SK-N-SH (cell line): Measurements from ENCODE around the gene CCND1.

Source experiments
- EP300 ChIP-seq, 2 experiments: IDR thresholded peaks; 2 replicates each; pipeline versions ENCODE4 v1.4.0 to v1.6.1; 2012; ENCODE audit warnings: borderline replicate concordance in 1 of 2, low read depth in 1 of 2, low read length in 1 of 2
- EZH2phosphoT487 ChIP-seq: fragments of 200-600 bp; sonication (generic); IDR thresholded peaks from 2 replicates; pipeline ENCODE4 v1.6.1; 2017; ENCODE audit warnings: low read depth, mixed run types, mild to moderate bottlenecking, antibody characterized with exemption, moderate library complexity, borderline replicate concordance
- FOXM1 ChIP-seq: IDR thresholded peaks from 2 replicates; pipeline ENCODE4 v1.4.0; 2012; ENCODE audit warnings: low read depth, mild to moderate bottlenecking
- GABPA ChIP-seq: IDR thresholded peaks from 2 replicates; pipeline ENCODE4 v1.4.0; 2012; ENCODE audit warnings: low read depth, mild to moderate bottlenecking
- MXI1 ChIP-seq: IDR thresholded peaks from 2 replicates; pipeline ENCODE4 v1.6.1; 2012; ENCODE audit warnings: mild to moderate bottlenecking, low read depth, low read length, improper control_type of control experiment
- NRF1 ChIP-seq: IDR thresholded peaks from 2 replicates; pipeline ENCODE4 v1.6.1; 2012; ENCODE audit warnings: low read depth, mild to moderate bottlenecking, low read length
- POLR2AphosphoS5 ChIP-seq: IDR thresholded peaks from 2 replicates; pipeline ENCODE4 v1.6.1; 2012; ENCODE audit warnings: low read depth, low read length
- RAD21 ChIP-seq: IDR thresholded peaks from 2 replicates; pipeline ENCODE4 v1.6.1; 2012; ENCODE audit warnings: mild to moderate bottlenecking, low read length
- RFX5 ChIP-seq: IDR thresholded peaks from 2 replicates; pipeline ENCODE4 v1.6.1; 2012; ENCODE audit warnings: mild to moderate bottlenecking, improper control_type of control experiment, low read length
- TF ChIP-seq, protein P1 (sequence below): fragments of 200-600 bp; sonication (generic); IDR thresholded peaks from 2 replicates; pipeline ENCODE4 v1.6.1; 2017; ENCODE audit warnings: antibody characterized with exemption, mild to moderate bottlenecking, moderate library complexity
- TF ChIP-seq, protein P2 (sequence below): IDR thresholded peaks from 2 replicates; pipeline ENCODE4 v1.6.1; 2012; ENCODE audit warnings: mild to moderate bottlenecking, low read depth, low read length, moderate library complexity
- TF ChIP-seq, protein P3 (sequence below): fragments of 150-350 bp; IDR thresholded peaks from 2 replicates; pipeline ENCODE4 v1.6.1; 2017; ENCODE audit warnings: antibody characterized with exemption, low read length, low read depth, borderline replicate concordance

DNA sequence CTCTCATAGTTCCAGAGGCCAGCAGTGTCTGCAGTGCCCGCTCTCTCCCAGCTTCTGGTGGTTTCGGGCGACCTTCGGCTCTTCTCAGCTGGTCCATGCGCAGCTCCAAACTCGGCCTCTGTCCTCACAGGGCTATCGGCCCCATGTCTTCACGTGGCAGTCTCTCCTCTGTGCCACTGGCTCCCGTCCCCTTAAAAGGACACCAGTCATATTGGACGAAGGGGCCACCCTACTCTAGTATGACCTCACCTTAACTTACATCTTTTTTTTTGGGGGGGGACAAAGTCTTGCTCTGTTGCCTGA is 20.4 kb downstream of the CCND1 start:
- TF ChIP-seq, protein P1, sequence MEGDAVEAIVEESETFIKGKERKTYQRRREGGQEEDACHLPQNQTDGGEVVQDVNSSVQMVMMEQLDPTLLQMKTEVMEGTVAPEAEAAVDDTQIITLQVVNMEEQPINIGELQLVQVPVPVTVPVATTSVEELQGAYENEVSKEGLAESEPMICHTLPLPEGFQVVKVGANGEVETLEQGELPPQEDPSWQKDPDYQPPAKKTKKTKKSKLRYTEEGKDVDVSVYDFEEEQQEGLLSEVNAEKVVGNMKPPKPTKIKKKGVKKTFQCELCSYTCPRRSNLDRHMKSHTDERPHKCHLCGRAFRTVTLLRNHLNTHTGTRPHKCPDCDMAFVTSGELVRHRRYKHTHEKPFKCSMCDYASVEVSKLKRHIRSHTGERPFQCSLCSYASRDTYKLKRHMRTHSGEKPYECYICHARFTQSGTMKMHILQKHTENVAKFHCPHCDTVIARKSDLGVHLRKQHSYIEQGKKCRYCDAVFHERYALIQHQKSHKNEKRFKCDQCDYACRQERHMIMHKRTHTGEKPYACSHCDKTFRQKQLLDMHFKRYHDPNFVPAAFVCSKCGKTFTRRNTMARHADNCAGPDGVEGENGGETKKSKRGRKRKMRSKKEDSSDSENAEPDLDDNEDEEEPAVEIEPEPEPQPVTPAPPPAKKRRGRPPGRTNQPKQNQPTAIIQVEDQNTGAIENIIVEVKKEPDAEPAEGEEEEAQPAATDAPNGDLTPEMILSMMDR: no peak
- TF ChIP-seq GABPA (no peak), EZH2phosphoT487 (no peak), RAD21 (no peak), RFX5 (no peak), EP300 (IDR thresholded peaks at IDR 0.05; ENCODE audit: borderline replicate concordance in 1 of 2, low read depth in 1 of 2, low read length in 1 of 2) (no peak), FOXM1 (no peak), POLR2AphosphoS5 (no peak), NRF1 (no peak), MXI1 (no peak)
- TF ChIP-seq, protein P2, sequence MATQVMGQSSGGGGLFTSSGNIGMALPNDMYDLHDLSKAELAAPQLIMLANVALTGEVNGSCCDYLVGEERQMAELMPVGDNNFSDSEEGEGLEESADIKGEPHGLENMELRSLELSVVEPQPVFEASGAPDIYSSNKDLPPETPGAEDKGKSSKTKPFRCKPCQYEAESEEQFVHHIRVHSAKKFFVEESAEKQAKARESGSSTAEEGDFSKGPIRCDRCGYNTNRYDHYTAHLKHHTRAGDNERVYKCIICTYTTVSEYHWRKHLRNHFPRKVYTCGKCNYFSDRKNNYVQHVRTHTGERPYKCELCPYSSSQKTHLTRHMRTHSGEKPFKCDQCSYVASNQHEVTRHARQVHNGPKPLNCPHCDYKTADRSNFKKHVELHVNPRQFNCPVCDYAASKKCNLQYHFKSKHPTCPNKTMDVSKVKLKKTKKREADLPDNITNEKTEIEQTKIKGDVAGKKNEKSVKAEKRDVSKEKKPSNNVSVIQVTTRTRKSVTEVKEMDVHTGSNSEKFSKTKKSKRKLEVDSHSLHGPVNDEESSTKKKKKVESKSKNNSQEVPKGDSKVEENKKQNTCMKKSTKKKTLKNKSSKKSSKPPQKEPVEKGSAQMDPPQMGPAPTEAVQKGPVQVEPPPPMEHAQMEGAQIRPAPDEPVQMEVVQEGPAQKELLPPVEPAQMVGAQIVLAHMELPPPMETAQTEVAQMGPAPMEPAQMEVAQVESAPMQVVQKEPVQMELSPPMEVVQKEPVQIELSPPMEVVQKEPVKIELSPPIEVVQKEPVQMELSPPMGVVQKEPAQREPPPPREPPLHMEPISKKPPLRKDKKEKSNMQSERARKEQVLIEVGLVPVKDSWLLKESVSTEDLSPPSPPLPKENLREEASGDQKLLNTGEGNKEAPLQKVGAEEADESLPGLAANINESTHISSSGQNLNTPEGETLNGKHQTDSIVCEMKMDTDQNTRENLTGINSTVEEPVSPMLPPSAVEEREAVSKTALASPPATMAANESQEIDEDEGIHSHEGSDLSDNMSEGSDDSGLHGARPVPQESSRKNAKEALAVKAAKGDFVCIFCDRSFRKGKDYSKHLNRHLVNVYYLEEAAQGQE: no peak
- TF ChIP-seq, protein P3, sequence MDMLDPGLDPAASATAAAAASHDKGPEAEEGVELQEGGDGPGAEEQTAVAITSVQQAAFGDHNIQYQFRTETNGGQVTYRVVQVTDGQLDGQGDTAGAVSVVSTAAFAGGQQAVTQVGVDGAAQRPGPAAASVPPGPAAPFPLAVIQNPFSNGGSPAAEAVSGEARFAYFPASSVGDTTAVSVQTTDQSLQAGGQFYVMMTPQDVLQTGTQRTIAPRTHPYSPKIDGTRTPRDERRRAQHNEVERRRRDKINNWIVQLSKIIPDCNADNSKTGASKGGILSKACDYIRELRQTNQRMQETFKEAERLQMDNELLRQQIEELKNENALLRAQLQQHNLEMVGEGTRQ: no peak
